ENCODE measurements around the gene OSGEPL1.
A peak's percentile ranks its signal among the peaks of the same experiment; 100 is the strongest.

OSGEPL1 gene

DNA sequence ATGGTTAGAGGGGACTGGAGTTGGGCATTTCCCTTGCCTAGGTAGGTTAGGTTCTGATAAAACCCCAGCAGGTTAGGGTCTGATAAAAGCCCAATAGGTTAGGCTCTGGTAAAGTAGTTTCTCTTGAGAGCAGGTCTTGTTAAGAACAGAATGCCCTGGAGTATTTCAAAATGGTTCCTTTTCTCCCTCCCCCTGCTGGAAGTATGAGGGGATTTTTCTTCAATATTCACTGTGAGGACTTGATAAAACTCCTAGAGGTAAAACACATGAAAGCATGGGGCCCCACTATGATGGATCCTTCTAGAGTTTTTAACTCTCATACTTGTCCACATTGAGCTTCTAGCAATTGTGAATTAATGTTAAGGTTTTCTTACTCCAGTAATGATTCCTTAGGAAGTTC, 60.5 kb downstream of the OSGEPL1 start:
- Histone ChIP-seq H4K20me1 (ENCODE audit: insufficient read depth, low read length, poor library complexity, severe bottlenecking) (no peaks in the 10 kb centered on the region), H3K4me1 (ENCODE audit: insufficient read depth, low read length, poor library complexity, severe bottlenecking) (no peaks in the 10 kb centered on the region), H3K79me2 (ENCODE audit: insufficient read depth, low read length) (no peaks in the 10 kb centered on the region), H3K9me2 (replicated peaks; ENCODE audit: low read depth, low read length) (no peaks in the 10 kb centered on the region), H3K9me3 (ENCODE audit: insufficient read depth, low read depth, low read length) (no peaks in the 10 kb centered on the region), H3K27me3 (ENCODE audit: insufficient read depth, low read length, poor library complexity, severe bottlenecking) (no peaks in the 10 kb centered on the region), H2AFZ (ENCODE audit: low read length) (peak overlapping the region; percentile 62), H3K9ac (ENCODE audit: low read depth, low read length, poor library complexity, severe bottlenecking) (no peak overlapping the region), H3K4me3 (ENCODE audit: low read length, poor library complexity, severe bottlenecking) (no peak overlapping the region), H3F3A (ENCODE audit: low read depth) (no peaks in the 10 kb centered on the region), H3K4me2 (ENCODE audit: low read depth, low read length, poor library complexity, severe bottlenecking) (no peak overlapping the region), H3K36me3 (ENCODE audit: insufficient read depth, low read length) (no peaks in the 10 kb centered on the region)
- TF ChIP-seq, protein P1, sequence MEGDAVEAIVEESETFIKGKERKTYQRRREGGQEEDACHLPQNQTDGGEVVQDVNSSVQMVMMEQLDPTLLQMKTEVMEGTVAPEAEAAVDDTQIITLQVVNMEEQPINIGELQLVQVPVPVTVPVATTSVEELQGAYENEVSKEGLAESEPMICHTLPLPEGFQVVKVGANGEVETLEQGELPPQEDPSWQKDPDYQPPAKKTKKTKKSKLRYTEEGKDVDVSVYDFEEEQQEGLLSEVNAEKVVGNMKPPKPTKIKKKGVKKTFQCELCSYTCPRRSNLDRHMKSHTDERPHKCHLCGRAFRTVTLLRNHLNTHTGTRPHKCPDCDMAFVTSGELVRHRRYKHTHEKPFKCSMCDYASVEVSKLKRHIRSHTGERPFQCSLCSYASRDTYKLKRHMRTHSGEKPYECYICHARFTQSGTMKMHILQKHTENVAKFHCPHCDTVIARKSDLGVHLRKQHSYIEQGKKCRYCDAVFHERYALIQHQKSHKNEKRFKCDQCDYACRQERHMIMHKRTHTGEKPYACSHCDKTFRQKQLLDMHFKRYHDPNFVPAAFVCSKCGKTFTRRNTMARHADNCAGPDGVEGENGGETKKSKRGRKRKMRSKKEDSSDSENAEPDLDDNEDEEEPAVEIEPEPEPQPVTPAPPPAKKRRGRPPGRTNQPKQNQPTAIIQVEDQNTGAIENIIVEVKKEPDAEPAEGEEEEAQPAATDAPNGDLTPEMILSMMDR (conservative IDR thresholded peaks at IDR 0.05; ENCODE audit: low read length): peak; percentile 43; the same call in 1 of the 2 replicates
- TF ChIP-seq EZH2phosphoT487 (IDR thresholded peaks at IDR 0.05; ENCODE audit: borderline replicate concordance): no peak

GRCh38 chr2:189700681-189701080, 61.9 kb downstream of the OSGEPL1 start:
- Histone ChIP-seq H3K79me2 (ENCODE audit: insufficient read depth, low read length) (no peaks in the 10 kb centered on the region), H3K4me2 (ENCODE audit: low read depth, low read length, poor library complexity, severe bottlenecking) (no peak overlapping the region), H3K9ac (ENCODE audit: low read depth, low read length, poor library complexity, severe bottlenecking) (no peak overlapping the region), H2AFZ (ENCODE audit: low read length) (no peak overlapping the region), H3K36me3 (ENCODE audit: insufficient read depth, low read length) (no peaks in the 10 kb centered on the region), H3K9me3 (ENCODE audit: insufficient read depth, low read depth, low read length) (no peaks in the 10 kb centered on the region), H3F3A (ENCODE audit: low read depth) (no peaks in the 10 kb centered on the region), H3K9me2 (replicated peaks; ENCODE audit: low read depth, low read length) (no peaks in the 10 kb centered on the region), H4K20me1 (ENCODE audit: insufficient read depth, low read length, poor library complexity, severe bottlenecking) (no peaks in the 10 kb centered on the region), H3K27me3 (ENCODE audit: insufficient read depth, low read length, poor library complexity, severe bottlenecking) (no peaks in the 10 kb centered on the region), H3K4me3 (ENCODE audit: low read length, poor library complexity, severe bottlenecking) (no peak overlapping the region), H3K4me1 (ENCODE audit: insufficient read depth, low read length, poor library complexity, severe bottlenecking) (no peaks in the 10 kb centered on the region)
- TF ChIP-seq, protein P1 (conservative IDR thresholded peaks at IDR 0.05; ENCODE audit: low read length): no peak
- no peak for TF ChIP-seq EZH2phosphoT487 (IDR thresholded peaks at IDR 0.05; ENCODE audit: borderline replicate concordance)

GRCh38 chr2:189698020-189698887, 64.3 kb downstream of the OSGEPL1 start:
- peak overlapping the region; percentile 69 for H2AFZ ChIP-seq (ENCODE audit: low read length)
- H3K9ac ChIP-seq (ENCODE audit: low read depth, low read length, poor library complexity, severe bottlenecking): peak overlapping the region; percentile 9
- no peaks in the 10 kb centered on the region for H3F3A ChIP-seq (ENCODE audit: low read depth)
- H3K9me3 ChIP-seq (ENCODE audit: insufficient read depth, low read depth, low read length): no peaks in the 10 kb centered on the region
- no peaks in the 10 kb centered on the region for H3K4me1 ChIP-seq (ENCODE audit: insufficient read depth, low read length, poor library complexity, severe bottlenecking)
- H3K9me2 ChIP-seq (replicated peaks; ENCODE audit: low read depth, low read length): no peaks in the 10 kb centered on the region
- H3K4me3 ChIP-seq (ENCODE audit: low read length, poor library complexity, severe bottlenecking): no peak overlapping the region
- no peaks in the 10 kb centered on the region for H3K79me2 ChIP-seq (ENCODE audit: insufficient read depth, low read length)
- H3K4me2 ChIP-seq (ENCODE audit: low read depth, low read length, poor library complexity, severe bottlenecking): no peak overlapping the region
- TF ChIP-seq EZH2phosphoT487 (IDR thresholded peaks at IDR 0.05; ENCODE audit: borderline replicate concordance): no peak
- TF ChIP-seq, protein P1 (conservative IDR thresholded peaks at IDR 0.05; ENCODE audit: low read length): peak; percentile 63
- no peaks in the 10 kb centered on the region for H4K20me1 ChIP-seq (ENCODE audit: insufficient read depth, low read length, poor library complexity, severe bottlenecking)
- no peaks in the 10 kb centered on the region for H3K36me3 ChIP-seq (ENCODE audit: insufficient read depth, low read length)
- H3K27me3 ChIP-seq (ENCODE audit: insufficient read depth, low read length, poor library complexity, severe bottlenecking): no peaks in the 10 kb centered on the region
